H1 (cell line): ENCODE data around the gene MYH6. TPM values are rescaled to one million over a fixed set of nuclear protein-coding genes. Genes with fewer than 3 reads are reported as not detected.

ENCODE experiments used
- CTCF ChIA-PET: fragments of 300-600 bp; sonication (Branson Sonifier 250); formaldehyde crosslinking; loops from one replicate; lab custom pipeline; 2021; ENCODE audit not compliant: partially characterized antibody; lab: Charles Lee
- POLR2A ChIA-PET: fragments of 300-600 bp; sonication (Branson Sonifier 250); formaldehyde crosslinking; loops from one replicate; lab custom pipeline; 2021; ENCODE audit warnings: inconsistent platforms; ENCODE audit not compliant: partially characterized antibody; lab: Charles Lee
- DNase-seq, 2 experiments: peaks; one replicate each; pipeline versions ENCODE4 v3.0.0 to v3.0.0-alpha.2; 2010 to 2022; ENCODE audit warnings: low spot score in 2 of 2, low read depth in 1 of 2, mixed read lengths in 1 of 2
- FAIRE-seq: peaks from 2 replicates; lab custom pipeline; 2011; peaks lifted over from hg19 to GRCh38; lab: Jason Lieb, UNC
- H2AFZ ChIP-seq: 2 replicates; pipeline ENCODE4 v1.8.1; 2012; ENCODE audit warnings: low read length, inconsistent platforms
- H2AK5ac ChIP-seq: 2 replicates; pipeline ENCODE4 v1.6.1; 2013; ENCODE audit warnings: low read depth, low read length
- H2BK120ac ChIP-seq: replicated peaks from 2 replicates; pipeline ENCODE3; 2013; ENCODE audit warnings: low read depth, low read length, inconsistent platforms
- H2BK12ac ChIP-seq: 2 replicates; pipeline ENCODE4 v1.6.1; 2013; ENCODE audit warnings: low read depth, low read length
- H2BK15ac ChIP-seq: 2 replicates; pipeline ENCODE4 v1.6.1; 2013; ENCODE audit warnings: low read length
- H2BK20ac ChIP-seq: 2 replicates; pipeline ENCODE4 v1.6.1; 2013; ENCODE audit warnings: low read length
- H2BK5ac ChIP-seq: 2 replicates; pipeline ENCODE4 v1.6.1; 2013; ENCODE audit warnings: low read depth, low read length
- H3K14ac ChIP-seq: 2 replicates; pipeline ENCODE4 v1.6.1; 2013; ENCODE audit warnings: inconsistent platforms; ENCODE audit not compliant: insufficient read length
- H3K18ac ChIP-seq: 2 replicates; pipeline ENCODE4 v1.6.1; 2013; ENCODE audit warnings: low read length; ENCODE audit errors: extremely low read depth
- H3K23ac ChIP-seq: 2 replicates; pipeline ENCODE4 v1.6.1; 2013; ENCODE audit warnings: inconsistent platforms; ENCODE audit not compliant: insufficient read length
- H3K23me2 ChIP-seq: 2 replicates; pipeline ENCODE4 v1.6.1; 2013; ENCODE audit warnings: low read depth, low read length
- H3K27ac ChIP-seq: 2 replicates; pipeline ENCODE4 v1.6.1; 2011; ENCODE audit warnings: low read depth, low read length, inconsistent platforms
- H3K27me3 ChIP-seq, 4 experiments: replicated peaks in 1 of 4; 1 replicate in 1 of 4; 2 replicates in 3 of 4; pipeline versions ENCODE4 v1.6.1 to v1.8.1; 2011 to 2013; ENCODE audit warnings: low read length in 3 of 4, mild to moderate bottlenecking in 3 of 4, inconsistent platforms in 2 of 4, mixed read lengths in 2 of 4, moderate library complexity in 1 of 4; ENCODE audit not compliant: control insufficient read depth in 3 of 4, insufficient read depth in 3 of 4; ENCODE audit errors: extremely low read depth in 1 of 4
- H3K36me3 ChIP-seq, 4 experiments: 2 replicates each; pipeline versions ENCODE4 v1.6.1 to v1.8.1; 2011 to 2013; ENCODE audit warnings: mild to moderate bottlenecking in 4 of 4, low read length in 3 of 4, moderate library complexity in 2 of 4, control low read depth in 1 of 4, inconsistent platforms in 1 of 4; ENCODE audit not compliant: insufficient read depth in 4 of 4, control insufficient read depth in 2 of 4
- H3K4ac ChIP-seq: replicated peaks from 2 replicates; pipeline ENCODE3; 2013; ENCODE audit warnings: low read length, low read depth, mixed read lengths, inconsistent platforms; ENCODE audit not compliant: insufficient read length
- H3K4me1 ChIP-seq, 4 experiments: replicated peaks in 1 of 4; 1 replicate in 1 of 4; 2 replicates in 3 of 4; pipeline versions ENCODE4 v1.6.1 to v1.8.1; 2011 to 2013; ENCODE audit warnings: low read length in 3 of 4, inconsistent platforms in 2 of 4, mixed read lengths in 1 of 4; ENCODE audit not compliant: insufficient read depth in 4 of 4, control insufficient read depth in 3 of 4
- H3K4me2 ChIP-seq, 2 experiments: 2 replicates each; pipeline versions ENCODE4 v1.6.1 to v1.8.1; 2011 to 2013; ENCODE audit warnings: low read depth in 2 of 2, low read length in 2 of 2, control low read depth in 1 of 2, inconsistent platforms in 1 of 2, mild to moderate bottlenecking in 1 of 2; ENCODE audit not compliant: insufficient read depth in 1 of 2
- H3K4me3 ChIP-seq, 4 experiments: fragments of 200-600, 300-600 bp in 1 of 4; sonication (generic), shearing (Covaris generic), sonication (Bioruptor Twin) in 1 of 4; 2 replicates each; pipeline versions ENCODE4 v1.5.1 to v1.8.1; 2011 to 2016; ENCODE audit warnings: low read length in 4 of 4, low read depth in 3 of 4, control low read depth in 2 of 4, inconsistent platforms in 2 of 4, mild to moderate bottlenecking in 2 of 4, mixed read lengths in 1 of 4, moderate library complexity in 1 of 4; ENCODE audit not compliant: insufficient read depth in 2 of 4; ENCODE audit errors: extremely low read depth in 1 of 4
- H3K56ac ChIP-seq: replicated peaks from 2 replicates; pipeline ENCODE3; 2013; ENCODE audit warnings: low read depth, mild to moderate bottlenecking, mixed read lengths, low read length, inconsistent platforms; ENCODE audit not compliant: insufficient read length
- H3K79me1 ChIP-seq: 2 replicates; pipeline ENCODE4 v1.6.1; 2013; ENCODE audit warnings: low read depth, low read length, control low read depth
- H3K79me2 ChIP-seq, 2 experiments: 2 replicates each; pipeline versions ENCODE4 v1.6.1 to v1.8.1; 2012 to 2013; ENCODE audit warnings: low read length in 2 of 2, mild to moderate bottlenecking in 2 of 2, inconsistent platforms in 1 of 2; ENCODE audit not compliant: insufficient read depth in 2 of 2, control insufficient read depth in 1 of 2
- H3K9ac ChIP-seq, 4 experiments: replicated peaks in 1 of 4; 1 replicate in 1 of 4; 2 replicates in 3 of 4; pipeline versions ENCODE4 v1.6.1 to v1.8.1; 2011 to 2013; ENCODE audit warnings: low read depth in 3 of 4, low read length in 3 of 4, control low read depth in 2 of 4, mild to moderate bottlenecking in 2 of 4, moderate library complexity in 2 of 4, inconsistent platforms in 1 of 4; ENCODE audit errors: extremely low read depth in 1 of 4
- H3K9me3 ChIP-seq, 2 experiments: 2 replicates each; pipeline versions ENCODE4 v1.6.1 to v1.8.1; 2012 to 2013; ENCODE audit warnings: mild to moderate bottlenecking in 2 of 2, moderate library complexity in 2 of 2, control low read depth in 1 of 2, inconsistent platforms in 1 of 2, low read depth in 1 of 2, low read length in 1 of 2, mixed read lengths in 1 of 2; ENCODE audit not compliant: insufficient read depth in 2 of 2
- H4K20me1 ChIP-seq, 2 experiments: replicated peaks in 1 of 2; 2 replicates each; pipeline versions ENCODE3 to v1.8.1; 2011 to 2013; ENCODE audit warnings: inconsistent platforms in 2 of 2, low read length in 2 of 2, mild to moderate bottlenecking in 1 of 2; ENCODE audit not compliant: insufficient read depth in 2 of 2, control insufficient read depth in 1 of 2
- H4K5ac ChIP-seq: 2 replicates; pipeline ENCODE4 v1.6.1; 2013; ENCODE audit warnings: low read length, low read depth, mixed read lengths, inconsistent platforms; ENCODE audit not compliant: insufficient read length
- H4K8ac ChIP-seq: 2 replicates; pipeline ENCODE4 v1.8.0; 2013; ENCODE audit warnings: mild to moderate bottlenecking, moderate library complexity, low read length, inconsistent platforms; ENCODE audit not compliant: insufficient read depth; ENCODE audit errors: extremely low read depth
- H4K91ac ChIP-seq: replicated peaks from 2 replicates; pipeline ENCODE3; 2013; ENCODE audit warnings: low read length, mixed read lengths, inconsistent platforms; ENCODE audit not compliant: insufficient read length
- ATF2 ChIP-seq: IDR thresholded peaks from 2 replicates; pipeline ENCODE4 v1.6.1; 2012; ENCODE audit warnings: low read length, inconsistent platforms
- E2F6 ChIP-seq: IDR thresholded peaks from 2 replicates; pipeline ENCODE4 v1.6.1; 2012; ENCODE audit warnings: inconsistent platforms
- KDM4A ChIP-seq: IDR thresholded peaks from one replicate; pipeline ENCODE4 v1.7.1; 2012; ENCODE audit warnings: low read depth, mild to moderate bottlenecking, moderate library complexity, low read length, inconsistent platforms; ENCODE audit not compliant: severe bottlenecking
- MAX ChIP-seq: IDR thresholded peaks from 2 replicates; pipeline ENCODE4 v1.6.1; 2012; ENCODE audit warnings: inconsistent platforms
- RAD21 ChIP-seq, 2 experiments: IDR thresholded peaks in 1 of 2; conservative IDR thresholded peaks in 1 of 2; 2 replicates each; pipeline ENCODE4 v1.6.1; 2011; ENCODE audit warnings: low read depth in 2 of 2, low read length in 2 of 2, improper control_type of control experiment in 1 of 2, inconsistent platforms in 1 of 2, mild to moderate bottlenecking in 1 of 2, moderate library complexity in 1 of 2
- SP1 ChIP-seq: IDR thresholded peaks from 2 replicates; pipeline ENCODE4 v1.6.1; 2011; ENCODE audit warnings: low read depth, low read length
- SRF ChIP-seq: IDR thresholded peaks from 2 replicates; pipeline ENCODE4 v1.6.1; 2011; ENCODE audit warnings: mild to moderate bottlenecking, low read depth, low read length, moderate library complexity
- TAF1 ChIP-seq: IDR thresholded peaks from 2 replicates; pipeline ENCODE4 v1.6.1; 2011; ENCODE audit warnings: mild to moderate bottlenecking, low read depth, low read length
- WGBS, 2 experiments: shearing (Covaris generic) in 1 of 2; methylation state at CpG; one replicate each; pipeline versions ENCODE4 v1.1.6 to v1.1.7; 2013 to 2015; ENCODE audit warnings: low lambda C conversion rate in 2 of 2, mixed read lengths in 2 of 2, inconsistent platforms in 1 of 2, low coverage in 1 of 2, missing lambda C conversion rate in 1 of 2; ENCODE audit not compliant: insufficient replicate concordance in 2 of 2, insufficient coverage in 1 of 2, insufficient read length in 1 of 2; ENCODE audit errors: extremely low coverage in 1 of 2, missing lambda C conversion rate in 1 of 2; 5-methylcytosine and 5-hydroxymethylcytosine counted together
- polyA plus RNA-seq, 7 experiments: library from polyadenylated mRNA; depleted of rRNA in 3 of 7; stranded (reverse) in 5 of 7; unstranded in 2 of 7; fragments of >200 nt in 5 of 7; fragments of 200-250 nt in 2 of 7; gene quantifications; 1 replicate in 5 of 7; 2 replicates in 1 of 7; 4 replicates in 1 of 7; pipeline versions ENCODE4 v1.2.1 to v1.2.3, GENCODE V29; 2011 to 2013; ENCODE audit warnings: missing spikeins in 2 of 7, mixed read lengths in 2 of 7
- total RNA-seq: library from RNA; stranded (reverse); fragmentation: NEBNext Ultra II Directional; extraction: Animal tissue kit (Norgen Biotek cat#: 25700); gene quantifications from 2 replicates; pipeline ENCODE4 v1.2.1, GENCODE V29; 2021

Gene MYH6
- total and polyA plus RNA-seq, 2 of the 8 experiments (the other 6 are each of a cell fraction or from before 2014, with no cell fraction given) = 0.03 TPM; not detected in 1

GRCh38 chr14:23365036-23365731, 42.9 kb downstream of the MYH6 start, which contains the start of gene EFS:
Gene EFS (minus strand): TSS chr14:23365172. CDS start chr14:23365025, 147 bp downstream.
- Histone ChIP-seq H2BK15ac (peak within 1 kb of the TSS; percentile 88), H3K79me2 (no peaks in the 10 kb centered on the region), H3K4me2 (peak within 1 kb of the TSS; percentile 85 to 90), H3K9me3 (no peaks in the 10 kb centered on the region), H4K20me1 (peaks cover 8 to 12% of the 10 kb centered on the region in 2 experiments), H3K56ac (peak within 1 kb of the TSS; percentile 78), H3K23me2 (peaks cover 21% of the 10 kb centered on the region; the same call in 1 of the 2 replicates), H3K23ac (no peak within 1 kb of the TSS), H3K36me3 (peaks cover 0 to 5% (median 0%) of the 10 kb centered on the region in 4 experiments; a peak in 2 of 8 replicates), H3K4me1 (peaks cover 2 to 22% (median 14%) of the 10 kb centered on the region in 4 experiments; a peak in 6 of 7 replicates), H2AK5ac (peak within 1 kb of the TSS; percentile 60; the same call in 1 of the 2 replicates), H4K5ac (peak within 1 kb of the TSS; percentile 73), H3K27me3 (peaks cover 0 to 12% (median 10%) of the 10 kb centered on the region in 4 experiments; a peak in 5 of 7 replicates), H3K79me1 (no peaks in the 10 kb centered on the region), H4K91ac (peak within 1 kb of the TSS; percentile 92), H3K14ac (no peak within 1 kb of the TSS), H2BK12ac (peak within 1 kb of the TSS; percentile 85), H3K4ac (peak within 1 kb of the TSS; percentile 69), H2AFZ (no peak within 1 kb of the TSS), H3K27ac (peak within 1 kb of the TSS; percentile 85), H3K4me3 (peak within 1 kb of the TSS; percentile 69 to 79 (median 77)), H3K18ac (peak within 1 kb of the TSS; percentile 97), H2BK20ac (peak within 1 kb of the TSS; percentile 61; the same call in 1 of the 2 replicates), H4K8ac (peak within 1 kb of the TSS; percentile 88), H2BK5ac (peak within 1 kb of the TSS; percentile 74), H2BK120ac (peak within 1 kb of the TSS; percentile 24), H3K9ac (peak within 1 kb of the TSS; percentile 55 to 90 (median 70))
- WGBS, 2 experiments = 2% methylated on average over 50 of the region's 74 CpGs; no CpG with 5 or more reads in 1 of the 2 experiments
- DNase-seq (peak in 1 of 2 experiments; percentile 65), FAIRE-seq (no peak)
- CTCF ChIA-PET = interaction anchor here (1.1 to 20.9 kb wide), 4 partner anchors 14 to 37 kb away, joined by 3 to 333 read pairs (median 41); partner anchors contain the start of genes CMTM5 and IL25
- POLR2A ChIA-PET = interaction anchor here (0.8 to 7.1 kb wide), 13 partner anchors 11 to 79 kb away, joined by 3 to 73 read pairs (median 4); partner anchors contain the start of genes BCL2L2, CMTM5, HOMEZ and PABPN1
- TF ChIP-seq MAX = no peak
- 0 out of 2 replicates have a peak, but pooled peaks have one; percentile 12 for TF ChIP-seq E2F6
- TF ChIP-seq TAF1 = 0 out of 2 replicates have a peak, but pooled peaks have one; percentile 6
- no peak for TF ChIP-seq ATF2
- no peak for TF ChIP-seq SRF
- no peak for TF ChIP-seq RAD21 (IDR thresholded peaks at IDR 0.05 in 1 of 2, conservative IDR thresholded peaks at IDR 0.05 in 1 of 2; ENCODE audit: low read depth in 2 of 2, low read length in 2 of 2)
- TF ChIP-seq SP1 = no peak
- peak; percentile 70 for TF ChIP-seq KDM4A
